ENCODE measurements around the gene DPY19L2.
"Not testable (repeated sequence)": the region's sequence is repeated elsewhere in the genome, so short reads cannot be mapped to it uniquely, and the experiment has no call there.

Gene DPY19L2

DNA sequence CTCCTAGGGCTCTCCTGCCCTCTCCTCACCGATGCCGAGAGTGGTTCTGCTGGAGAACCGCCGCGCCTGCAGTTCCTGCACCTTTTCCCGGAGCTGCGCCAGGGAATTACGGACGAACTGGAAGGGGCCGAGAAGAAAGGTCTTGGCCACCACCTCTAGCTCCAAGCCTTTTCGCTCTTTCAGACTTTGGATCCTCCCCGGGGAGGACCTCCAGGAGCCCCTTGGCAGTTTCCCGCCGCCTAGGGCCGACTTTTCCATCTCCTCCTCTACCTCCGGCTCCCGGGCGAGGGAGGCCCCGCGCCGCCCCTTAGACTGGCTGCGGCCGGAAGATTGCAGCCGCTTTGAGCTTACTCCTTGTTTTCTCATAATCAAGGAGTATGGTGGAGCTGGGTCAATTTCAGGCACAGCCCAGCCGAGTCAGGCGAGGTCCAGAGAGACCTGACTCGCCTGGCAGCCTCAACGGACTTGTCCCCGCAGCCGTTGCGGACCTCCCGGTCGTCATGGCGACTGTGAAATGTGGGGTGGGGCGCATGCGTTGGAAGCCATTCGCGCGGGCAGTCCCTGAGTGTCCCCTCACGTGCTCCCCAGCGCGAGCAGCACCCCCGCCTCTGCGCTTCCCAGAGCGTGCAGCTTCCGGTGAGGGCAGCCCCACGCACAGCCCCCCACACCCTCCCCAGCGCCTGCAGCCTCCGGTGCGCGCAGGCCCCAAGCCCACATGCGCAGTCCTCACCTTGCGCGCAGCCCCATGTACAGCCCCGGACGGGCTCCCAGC is at the start of gene DPY19L2:
Gene DPY19L2 (minus strand): TSS at position 466 of the 772 bp plus-strand sequence. CDS start 100 bp downstream, at position 366.
- peak; percentile 77 for DNase-seq

DNA sequence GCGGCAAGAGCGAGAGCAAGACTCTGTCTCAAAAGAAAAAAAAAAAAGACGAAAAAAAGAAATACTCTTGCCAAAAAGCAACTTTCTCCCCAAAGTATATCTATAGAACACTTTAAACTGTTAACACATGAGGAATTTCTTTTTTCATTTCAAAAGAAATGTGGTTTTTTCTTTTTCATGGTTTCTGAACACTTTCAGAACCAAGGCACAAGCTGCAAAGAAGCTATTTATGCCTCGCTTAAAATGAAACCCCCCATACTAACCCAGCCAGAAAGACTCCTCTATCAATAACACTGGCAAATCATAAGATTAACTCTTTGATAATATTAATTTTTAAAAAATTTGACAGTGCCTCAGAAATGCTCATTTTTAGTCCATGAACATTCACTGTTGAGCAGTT is 48.6 kb upstream of the DPY19L2 start:
- DNase-seq, result not testable (repeated sequence)

DNA sequence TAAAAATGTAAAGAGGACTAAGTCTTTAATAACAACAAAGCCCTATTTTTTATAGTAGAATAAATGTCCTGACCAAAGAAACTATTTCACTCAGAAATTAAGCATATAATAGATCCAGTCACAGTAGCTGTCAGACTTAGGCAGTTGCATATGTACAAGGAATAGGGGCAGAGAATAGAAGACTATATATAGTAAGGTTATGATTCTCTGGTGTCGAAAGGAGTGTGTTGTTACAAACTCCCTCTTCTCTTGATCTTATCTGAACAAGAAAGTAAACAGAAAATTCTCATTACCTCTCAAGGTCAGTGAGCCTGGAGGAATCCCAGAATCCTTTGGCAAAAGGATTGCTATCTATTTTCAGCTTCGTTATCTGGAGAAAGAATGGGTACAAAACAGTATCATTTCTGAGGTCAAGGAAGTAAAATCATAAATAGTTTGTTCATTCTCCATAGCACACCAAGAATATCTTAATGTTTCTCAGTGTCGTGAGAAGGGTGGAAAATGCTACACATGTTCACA is 46.9 kb upstream of the DPY19L2 start:
- not testable (repeated sequence) for DNase-seq

DNA sequence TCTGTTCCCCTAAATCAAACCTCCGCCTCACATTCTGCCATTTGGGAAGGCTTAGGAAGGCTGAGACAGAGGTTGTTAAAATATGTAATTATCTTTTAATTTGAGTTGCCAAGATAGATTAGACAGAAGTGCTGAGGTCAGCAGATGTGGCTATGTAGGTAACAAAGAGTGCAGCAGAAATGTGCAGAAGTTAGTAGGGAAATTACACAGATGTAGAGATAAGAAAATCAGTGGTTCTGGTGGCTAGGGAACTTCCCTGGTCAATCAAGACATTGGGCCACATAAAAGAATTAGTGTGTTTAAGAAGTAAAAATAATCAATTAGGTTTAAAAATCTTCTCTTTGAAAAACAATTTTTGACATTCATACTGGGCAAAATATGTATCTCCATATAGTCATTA is 46.1 kb upstream of the DPY19L2 start:
- not testable (repeated sequence) for DNase-seq

DNA sequence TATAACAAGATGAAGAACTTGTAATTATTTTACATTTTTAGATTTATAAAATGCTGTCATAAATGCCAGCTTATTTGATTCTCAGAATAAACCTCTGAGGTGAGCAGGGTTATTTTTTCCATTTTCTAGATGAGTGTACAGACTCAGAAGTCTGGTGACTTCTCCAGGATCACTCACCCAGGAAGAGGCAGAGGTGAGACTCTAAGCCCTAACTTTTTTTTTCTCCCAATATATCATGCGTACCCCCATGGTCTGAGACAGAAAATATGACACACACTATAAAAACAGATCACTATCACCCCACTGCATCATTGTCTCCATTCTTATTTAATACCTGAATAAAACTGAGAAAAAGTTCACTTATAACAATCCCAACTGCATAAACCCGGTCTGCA is 45.4 kb upstream of the DPY19L2 start:
- DNase-seq, result not testable (repeated sequence)

DNA sequence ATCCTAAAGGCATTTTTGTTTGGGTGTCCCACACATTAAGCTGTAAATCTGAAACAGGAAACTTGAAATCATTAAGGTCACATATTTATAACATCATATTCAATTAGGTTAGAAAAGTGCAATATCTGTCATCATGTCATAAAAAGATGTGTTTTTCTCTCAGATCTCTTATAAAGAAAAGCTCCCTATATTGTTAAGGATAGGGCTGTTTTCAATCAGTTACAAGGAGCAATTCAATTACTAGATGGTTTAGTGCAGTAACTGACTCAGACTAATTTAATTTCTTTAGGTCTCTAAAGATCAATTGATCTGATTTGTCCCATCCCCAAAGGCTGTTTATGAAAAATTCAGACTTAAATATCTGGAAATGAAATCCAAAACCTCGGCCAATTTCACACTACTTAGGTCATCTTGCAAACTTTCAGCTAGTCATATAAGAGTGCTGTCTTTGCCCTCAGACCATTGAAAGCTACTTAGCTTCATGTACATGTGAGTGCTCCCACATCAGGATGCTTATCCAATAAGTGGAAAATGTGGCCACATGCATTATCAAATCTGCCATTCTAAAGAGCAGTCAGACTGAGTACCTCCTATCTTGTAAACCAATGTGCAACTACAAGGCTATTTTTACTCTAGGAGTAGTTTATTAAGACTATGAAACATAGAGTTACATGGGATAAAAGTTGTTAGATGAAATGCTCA is 44.8 kb upstream of the DPY19L2 start:
- DNase-seq, result not testable (repeated sequence)

DNA sequence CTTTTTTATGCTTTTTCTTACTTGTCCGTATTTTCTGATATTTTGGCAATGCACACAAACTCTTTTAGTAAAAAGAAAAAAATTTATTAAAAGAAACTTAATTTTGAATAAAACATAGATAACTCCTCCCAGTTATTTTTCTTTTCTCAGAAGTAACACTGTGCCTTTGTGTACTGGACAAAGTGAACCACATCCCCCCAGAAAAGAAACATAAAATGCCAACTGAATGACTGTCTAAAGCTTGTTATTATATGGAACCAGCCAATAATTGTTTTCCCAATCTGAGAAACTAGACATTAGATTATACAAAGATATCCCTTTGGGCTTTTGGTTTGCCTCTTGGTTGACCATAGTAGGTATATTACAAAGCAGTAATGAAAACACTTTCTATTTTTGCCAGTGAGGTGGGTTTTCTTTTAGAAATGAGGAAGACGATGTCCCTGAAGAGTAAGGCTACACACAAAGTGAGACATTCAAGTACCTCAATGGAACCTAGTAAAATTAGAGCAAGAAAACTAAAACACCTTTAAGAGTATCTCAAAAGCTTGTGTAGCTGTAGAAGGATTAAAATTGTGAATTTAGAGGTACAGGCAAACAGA is 44.2 kb upstream of the DPY19L2 start:
- DNase-seq, result not testable (repeated sequence)

DNA sequence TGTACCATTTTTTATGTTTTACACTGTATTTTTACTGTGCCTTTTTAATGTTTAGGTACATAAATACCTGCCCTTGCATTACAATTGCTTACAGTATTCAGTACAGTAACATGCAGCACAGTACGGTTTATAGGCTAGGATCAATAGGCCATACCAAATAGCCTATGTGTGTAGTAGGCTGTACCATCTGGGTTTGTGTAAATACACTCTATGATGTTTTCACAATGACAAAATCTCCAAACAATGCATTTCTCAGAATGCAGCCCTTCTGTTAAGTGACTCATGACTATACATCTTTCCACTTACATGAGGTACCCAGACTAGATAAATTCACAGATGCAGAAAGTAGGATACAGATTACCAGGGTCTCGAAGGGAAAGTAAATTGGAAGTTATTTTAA is 43.0 kb upstream of the DPY19L2 start:
- not testable (repeated sequence) for DNase-seq

DNA sequence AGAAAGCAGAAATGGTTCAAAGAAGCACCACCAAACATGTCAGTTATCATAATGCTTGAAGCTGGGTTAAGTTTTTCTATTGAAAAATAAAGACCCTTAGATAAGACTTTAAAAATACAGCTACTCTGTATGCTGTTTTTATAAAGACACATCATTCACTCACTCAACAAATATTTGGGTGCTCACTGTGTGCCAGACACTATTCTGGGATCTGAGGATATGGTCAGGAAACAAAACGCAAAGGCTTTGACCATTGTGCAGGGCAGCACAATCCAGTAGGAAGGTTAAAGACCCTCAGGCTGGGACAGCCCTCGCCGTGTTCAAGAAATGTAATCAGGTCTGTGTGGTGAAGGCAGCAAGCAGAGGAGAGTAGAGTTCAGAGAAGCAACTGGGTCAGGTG is 38.0 kb upstream of the DPY19L2 start:
- DNase-seq, result no peak

DNA sequence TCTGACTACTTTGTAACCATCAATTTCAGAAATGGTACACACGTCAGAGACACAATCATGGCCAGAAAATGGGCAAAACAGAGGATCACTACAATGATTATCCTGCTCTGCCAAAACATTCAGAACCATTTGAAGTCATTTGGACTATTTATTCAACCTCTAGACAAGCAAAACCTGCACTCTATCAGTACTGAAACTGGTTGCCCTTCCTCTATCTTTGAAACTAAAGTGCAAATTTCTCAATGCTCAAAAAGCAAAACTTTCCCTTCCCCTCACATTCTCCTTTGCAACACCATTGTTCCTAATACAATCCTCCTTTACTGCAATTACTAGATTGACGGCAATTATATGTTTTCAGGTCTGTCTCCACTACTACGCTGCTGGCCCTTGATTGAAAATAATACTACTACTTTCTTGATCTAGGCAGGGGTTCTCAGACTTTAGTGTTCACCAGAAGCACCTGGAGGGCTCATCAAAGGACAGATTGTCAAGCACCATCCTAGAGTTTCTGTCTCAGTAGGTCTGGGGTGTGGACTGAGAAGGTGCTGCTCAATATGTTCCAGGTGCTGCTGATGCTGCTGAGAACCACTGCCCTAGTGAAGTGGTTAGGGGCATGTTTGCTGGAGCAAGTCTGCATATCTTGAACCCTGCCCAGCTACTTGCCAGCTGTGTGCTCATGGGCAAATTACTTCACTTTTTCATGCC is 31.5 kb upstream of the DPY19L2 start:
- not testable (repeated sequence) for DNase-seq

DNA sequence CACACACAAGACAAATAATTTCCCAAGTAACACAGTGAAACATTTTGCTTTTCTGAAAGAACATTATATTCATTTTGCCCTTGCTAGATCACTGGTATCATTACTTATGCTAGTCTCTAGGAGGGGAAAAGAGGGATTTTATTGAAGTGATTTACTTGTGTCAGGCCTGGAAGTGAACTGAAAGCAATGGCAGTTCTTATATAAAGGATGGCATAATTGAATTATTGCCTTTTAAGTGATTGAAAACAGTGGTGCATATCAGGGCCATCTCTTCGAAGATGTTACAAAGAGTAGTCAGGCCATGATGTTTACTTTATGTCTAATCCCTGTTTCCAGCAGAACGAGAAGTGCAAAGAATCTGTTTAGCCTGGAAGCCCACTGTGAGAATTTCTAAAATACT is 30.7 kb upstream of the DPY19L2 start:
- DNase-seq, result peak; percentile 45

DNA sequence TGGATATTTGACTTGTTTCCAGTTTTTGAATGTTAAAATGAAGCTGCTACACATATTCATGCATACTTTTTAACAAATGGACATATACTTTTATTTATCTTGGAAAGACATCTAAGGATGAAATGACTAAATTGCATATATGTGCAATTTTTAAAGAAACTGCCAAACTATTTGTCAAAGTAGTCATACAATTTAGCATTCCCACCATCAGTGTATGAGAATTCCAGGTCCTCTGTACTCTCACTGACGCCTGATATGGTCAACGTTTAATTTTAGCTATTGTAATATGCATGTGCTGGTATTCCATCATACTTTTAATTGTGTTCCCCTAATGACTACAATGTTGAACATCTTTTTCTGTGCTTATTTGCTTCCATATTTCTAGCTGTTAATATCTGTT is 22.5 kb upstream of the DPY19L2 start:
- not testable (repeated sequence) for DNase-seq

DNA sequence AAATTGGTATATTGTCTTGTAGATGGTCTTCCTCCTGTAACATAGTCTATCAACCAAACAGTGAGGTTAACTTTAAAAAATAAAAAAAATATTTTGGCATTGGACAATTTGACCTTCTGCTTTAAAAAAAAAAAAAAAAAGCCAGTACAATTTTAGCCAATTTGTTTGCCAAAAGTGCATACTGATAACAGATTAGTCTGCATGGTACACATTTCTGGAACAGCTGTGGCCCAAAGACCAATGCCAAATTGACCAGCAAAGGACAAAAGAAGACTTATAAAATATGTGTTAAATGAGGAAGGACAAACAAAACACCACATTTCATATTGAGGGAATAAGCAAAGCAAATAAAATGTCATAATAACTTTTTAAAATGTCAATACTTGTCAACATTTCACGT is 20.8 kb upstream of the DPY19L2 start:
- DNase-seq, result not testable (repeated sequence)

DNA sequence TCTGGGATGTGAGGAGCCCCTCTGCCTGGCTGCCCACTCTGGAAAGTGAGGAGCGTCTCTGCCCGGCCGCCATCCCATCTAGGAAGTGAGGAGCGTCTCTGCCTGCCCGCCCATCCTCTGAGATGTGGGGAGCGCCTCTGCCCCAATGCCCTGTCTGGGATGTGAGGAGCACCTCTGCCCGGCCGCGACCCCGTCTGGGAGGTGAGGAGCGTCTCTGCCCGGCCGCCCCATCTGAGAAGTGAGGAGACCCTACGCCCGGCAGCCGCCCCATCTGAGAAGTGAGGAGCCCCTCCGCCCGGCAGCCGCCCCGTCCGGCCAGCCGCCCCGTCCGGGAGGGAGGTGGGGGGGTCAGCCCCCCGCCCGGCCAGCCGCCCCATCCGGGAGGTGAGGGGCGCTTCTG is 18.3 kb upstream of the DPY19L2 start:
- not testable (repeated sequence) for DNase-seq

DNA sequence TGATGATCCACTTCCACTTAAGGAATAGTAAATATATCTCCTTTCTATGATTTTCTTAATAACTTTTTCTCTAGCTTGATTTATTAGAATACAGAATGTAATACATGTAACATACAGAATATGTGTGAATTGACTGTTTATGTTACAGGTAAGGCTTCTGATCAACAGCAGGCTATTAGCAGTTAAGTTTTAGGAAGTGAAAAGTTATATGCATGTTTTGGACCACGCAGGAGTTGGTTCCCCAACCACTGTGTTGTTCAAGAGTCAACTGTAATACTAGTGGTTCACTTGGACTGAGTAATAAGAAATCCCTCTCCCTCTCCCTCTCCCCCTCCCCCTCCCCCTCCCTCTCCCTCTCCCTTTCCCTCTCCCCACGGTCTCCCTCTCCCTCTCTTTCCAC is 17.5 kb upstream of the DPY19L2 start:
- DNase-seq, result not testable (repeated sequence)

DNA sequence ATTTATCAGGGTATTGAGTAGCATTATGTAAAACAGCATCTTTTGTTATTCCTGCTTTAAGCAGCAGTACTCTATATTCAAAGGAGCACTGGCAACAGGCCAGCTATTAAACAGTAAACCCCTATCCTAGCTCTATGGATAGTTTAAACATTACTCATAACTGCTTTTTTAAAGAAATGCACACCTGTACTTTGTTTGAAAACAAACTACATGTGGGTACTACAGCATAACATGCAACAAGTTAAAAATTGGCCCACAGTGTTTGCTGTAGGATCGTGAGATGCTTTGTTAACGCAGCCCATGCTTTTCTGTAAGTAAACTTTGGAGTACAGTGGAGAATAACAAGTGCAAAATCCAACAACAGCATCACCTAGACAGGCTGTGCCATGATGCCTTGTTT is 14.3 kb upstream of the DPY19L2 start:
- DNase-seq, result not testable (repeated sequence)

DNA sequence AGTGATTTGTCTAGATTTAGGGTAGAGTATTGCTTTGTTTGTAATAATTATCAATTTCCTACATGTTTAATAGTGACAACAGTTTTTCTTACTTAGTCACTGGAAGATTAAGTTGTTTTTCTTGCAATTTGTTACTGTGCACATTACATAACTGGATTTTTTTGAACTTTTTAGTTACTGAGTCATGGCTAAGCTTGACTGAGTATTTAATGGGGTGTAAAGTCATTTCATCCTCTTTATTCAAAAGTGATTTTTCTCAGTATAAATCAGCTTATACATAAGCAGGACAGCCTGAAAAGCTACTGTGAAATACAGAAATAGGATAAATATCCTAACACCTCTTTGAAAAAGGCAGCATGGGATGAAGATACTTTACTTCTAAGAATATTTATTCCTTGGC is 12.5 kb upstream of the DPY19L2 start:
- not testable (repeated sequence) for DNase-seq

DNA sequence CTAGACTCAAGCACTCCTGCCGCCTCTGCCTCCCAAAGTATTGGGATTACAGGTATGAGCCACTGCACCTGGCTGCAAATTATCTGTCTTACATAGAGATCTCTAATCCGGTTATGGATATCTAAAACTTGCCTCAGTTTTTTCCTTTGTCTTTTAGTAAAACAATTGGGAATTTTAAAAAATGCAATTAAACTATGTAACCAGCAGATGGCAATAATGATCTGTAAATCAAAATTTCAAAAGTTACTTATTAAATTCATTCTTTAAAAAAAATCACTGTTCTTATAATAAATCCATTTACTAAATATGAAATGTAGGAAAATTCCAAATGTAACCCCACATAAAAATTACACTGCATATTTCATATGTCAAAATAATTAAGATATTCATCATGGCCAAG is 4.3 kb upstream of the DPY19L2 start:
- not testable (repeated sequence) for DNase-seq

DNA sequence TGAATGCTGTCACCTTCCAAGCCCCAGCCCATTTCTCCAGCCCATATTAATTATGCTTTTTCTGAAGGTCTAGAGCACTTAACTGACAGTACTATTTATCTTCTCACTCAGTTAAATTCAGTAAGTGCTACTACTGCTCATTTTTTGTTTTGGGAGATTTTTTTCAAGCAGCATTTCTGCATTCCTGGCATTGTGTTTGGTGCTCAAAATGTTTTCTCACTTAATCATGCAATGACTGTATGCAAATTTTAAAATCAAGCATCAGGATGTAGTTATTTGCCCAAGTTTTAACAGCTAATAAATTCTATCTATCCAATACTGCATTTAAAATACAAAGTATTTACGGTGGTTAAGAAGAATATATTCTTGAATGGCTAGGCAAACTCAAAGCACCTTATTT is 1.6 kb upstream of the DPY19L2 start:
- DNase-seq, result not testable (repeated sequence)

DNA sequence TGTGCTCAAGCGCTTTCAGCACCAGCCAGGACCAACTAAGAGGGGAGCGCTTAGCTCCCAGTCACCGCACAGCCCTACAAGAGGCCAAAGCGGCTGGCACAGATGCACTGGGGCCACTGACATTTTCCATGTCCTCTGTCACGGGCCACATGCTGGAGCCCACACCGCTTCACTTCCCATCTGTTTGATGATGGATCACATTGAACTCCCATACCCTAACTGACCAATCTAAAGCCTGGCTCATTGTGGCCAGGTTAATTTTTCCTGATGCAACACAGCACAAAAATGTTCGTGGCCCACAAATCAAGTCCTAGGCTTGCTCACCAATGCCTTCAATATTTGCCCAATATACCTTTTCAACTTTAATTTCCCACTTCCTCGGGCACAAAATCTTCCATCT is 1.1 kb upstream of the DPY19L2 start:
- not testable (repeated sequence) for DNase-seq

DNA sequence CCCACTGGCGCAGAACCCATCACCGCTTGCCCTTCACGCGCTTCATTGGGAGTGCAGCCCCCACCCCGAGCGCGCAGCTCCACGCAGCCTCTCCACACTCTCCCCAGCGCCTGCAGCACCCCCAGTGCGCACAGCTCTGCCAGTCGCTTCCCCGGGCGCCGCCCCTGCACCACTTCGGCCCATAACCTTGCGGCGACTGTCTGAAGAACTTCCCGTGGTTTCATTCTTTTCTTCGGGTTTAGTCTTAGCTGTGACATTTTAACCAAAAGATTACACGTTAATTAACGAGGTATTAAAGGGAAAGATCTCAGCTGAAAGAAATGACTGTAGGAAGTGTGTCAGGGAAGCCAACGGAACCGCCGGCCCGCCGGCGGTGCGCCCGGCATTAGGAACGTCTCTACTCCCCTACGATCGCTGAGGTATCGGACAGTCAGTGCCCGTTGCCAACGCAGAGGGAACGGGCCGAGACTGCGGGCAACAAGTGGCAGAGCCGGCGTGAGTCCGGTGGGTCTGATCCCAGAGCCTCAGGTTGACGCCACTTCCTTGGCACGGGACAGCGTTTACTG is 590 bp upstream of the DPY19L2 start:
- DNase-seq, result peak; percentile 38

DNA sequence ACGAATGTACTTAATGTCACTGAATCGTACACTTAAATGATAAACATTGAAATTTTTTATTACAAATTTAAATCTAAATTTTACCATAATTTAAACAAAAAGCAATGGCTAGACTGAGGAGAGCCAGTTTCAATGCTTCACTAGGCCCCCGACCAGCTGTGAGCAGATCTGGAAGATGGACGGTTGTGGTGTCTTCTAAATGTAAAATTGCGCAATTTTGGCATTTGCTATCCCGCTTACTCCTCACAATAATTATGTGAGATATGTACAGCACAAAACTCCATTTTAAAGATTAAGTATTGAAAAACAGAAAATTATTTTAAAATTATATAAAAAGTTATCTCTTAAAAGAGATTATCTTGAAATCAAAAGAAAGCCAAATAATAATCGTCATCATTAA is 5.3 kb downstream of the DPY19L2 start:
- DNase-seq, result not testable (repeated sequence)

DNA sequence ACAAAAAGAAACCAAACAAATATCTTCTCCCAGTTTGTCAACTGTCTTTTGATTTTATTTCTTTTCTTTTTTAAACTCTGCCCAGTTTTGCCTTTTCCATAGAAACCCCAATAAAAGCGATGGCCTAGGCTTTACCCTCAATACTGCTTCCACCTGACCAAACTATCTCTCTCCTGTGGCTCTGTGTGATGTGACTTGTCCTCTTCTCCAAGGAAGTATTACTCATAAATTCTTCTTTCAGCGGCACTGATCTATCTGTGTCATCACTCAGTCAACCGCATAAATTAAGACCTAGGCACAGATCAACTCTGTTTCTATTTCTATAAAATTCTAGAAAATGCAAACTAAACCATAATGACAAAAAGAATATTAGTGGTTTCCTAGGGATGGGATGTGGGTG is 9.8 kb downstream of the DPY19L2 start:
- DNase-seq, result not testable (repeated sequence)
